A549 (cell line): ENCODE measurements around the gene CPNE4. TPM values are rescaled to one million over a fixed set of nuclear protein-coding genes. Genes with fewer than 3 reads are reported as not detected.

ENCODE experiments used
- ATAC-seq, 2 experiments: fragments of 200-7000 bp in 1 of 2; fragments of >200 bp in 1 of 2; cut with Nextera tagmentation in 1 of 2; cut with Tn5 transposase in 1 of 2; 3 replicates each; pipeline versions ENCODE4 v1.8.0 to v1.9.1; 2018 to 2020; ENCODE audit warnings: mild to moderate bottlenecking in 1 of 2, moderate library complexity in 1 of 2
- CTCF ChIA-PET: fragments of 300-600 bp; sonication (Branson Sonifier 250); formaldehyde crosslinking; extraction: SDS; loops from one replicate; lab custom pipeline; 2021; ENCODE audit warnings: antibody characterized with exemption, inconsistent platforms; lab: Yijun Ruan, JAX
- POLR2A ChIA-PET: fragments of 350-600 bp; formaldehyde crosslinking; extraction: SDS; loops from one replicate; lab custom pipeline; 2021; ENCODE audit warnings: antibody characterized with exemption, inconsistent platforms; lab: Yijun Ruan, JAX
- DNase-seq, 2 experiments: peaks; one replicate each; pipeline versions ENCODE4 v3.0.0 to v3.0.0-alpha.2; 2011 to 2016; ENCODE audit warnings: low read depth in 1 of 2, low spot score in 1 of 2
- FAIRE-seq: peaks from 2 replicates; lab custom pipeline; 2011; peaks lifted over from hg19 to GRCh38; lab: Jason Lieb, UNC
- H3K27ac ChIP-seq, 2 experiments: fragments of >200 bp; sonication (Bioruptor Twin); formaldehyde crosslinking; 3 replicates each; pipeline ENCODE4 v1.5.1; 2016 to 2017
- H3K4me1 ChIP-seq: fragments of >200 bp; sonication (Bioruptor Twin); formaldehyde crosslinking; 3 replicates; pipeline ENCODE4 v1.6.1; 2016
- H3K4me2 ChIP-seq: fragments of >200 bp; sonication (Bioruptor Twin); formaldehyde crosslinking; 3 replicates; pipeline ENCODE4 v1.6.1; 2016
- H3K4me3 ChIP-seq: fragments of >200 bp; sonication (Bioruptor Twin); formaldehyde crosslinking; 3 replicates; pipeline ENCODE4 v1.5.1; 2016
- H3K9me3 ChIP-seq: fragments of >200 bp; sonication (Bioruptor Twin); formaldehyde crosslinking; 3 replicates; pipeline ENCODE4 v1.6.1; 2016
- CBX8 ChIP-seq: fragments of 200-600 bp; sonication (generic); IDR thresholded peaks from 2 replicates; pipeline ENCODE4 v1.6.1; 2016
- CEBPB ChIP-seq, 2 experiments: fragments of >200 bp in 1 of 2; sonication (Bioruptor Twin) in 1 of 2; formaldehyde crosslinking in 1 of 2; IDR thresholded peaks; 2 replicates each; pipeline ENCODE4 v1.6.1; 2012 to 2016
- CTCF ChIP-seq: fragments of >200 bp; sonication (Bioruptor Twin); formaldehyde crosslinking; IDR thresholded peaks from 3 replicates; pipeline ENCODE4 v1.5.1; 2016
- ELK1 ChIP-seq: fragments of 150-350 bp; IDR thresholded peaks from 2 replicates; pipeline ENCODE4 v1.6.1; 2014; ENCODE audit warnings: low read depth, mild to moderate bottlenecking, low read length
- EP300 ChIP-seq, 2 experiments: fragments of >200 bp; sonication (Bioruptor Twin); formaldehyde crosslinking; IDR thresholded peaks; 2 replicates in 1 of 2; 3 replicates in 1 of 2; pipeline ENCODE4 v1.6.1; 2016 to 2017
- ESRRA ChIP-seq: fragments of 150-350 bp; IDR thresholded peaks from 2 replicates; pipeline ENCODE4 v1.6.1; 2014; ENCODE audit warnings: mild to moderate bottlenecking, low read length, borderline replicate concordance
- FOSB ChIP-seq: fragments of 250-450 bp; sonication (Bioruptor Pico); IDR thresholded peaks from 2 replicates; pipeline ENCODE4 v1.5.0; 2020; ENCODE audit warnings: mild to moderate bottlenecking, moderate library complexity
- FOXS1 ChIP-seq: fragments of 250-450 bp; sonication (Bioruptor Pico); IDR thresholded peaks from 2 replicates; pipeline ENCODE4 v1.5.0; 2020; ENCODE audit warnings: mild to moderate bottlenecking, moderate library complexity
- GATA3 ChIP-seq: IDR thresholded peaks from 2 replicates; pipeline ENCODE4 v1.6.1; 2012; ENCODE audit warnings: borderline replicate concordance
- HDAC2 ChIP-seq: fragments of 200-600 bp; sonication (generic); IDR thresholded peaks from 2 replicates; pipeline ENCODE4 v1.6.1; 2016
- HES2 ChIP-seq: fragments of >200 bp; sonication (Bioruptor Twin); formaldehyde crosslinking; IDR thresholded peaks from 2 replicates; pipeline ENCODE4 v1.6.1; 2016
- HOXB13 ChIP-seq: fragments of 250-450 bp; sonication (Bioruptor Pico); IDR thresholded peaks from 2 replicates; pipeline ENCODE4 v1.5.0; 2020; ENCODE audit warnings: low read depth, mild to moderate bottlenecking, moderate library complexity
- JUN ChIP-seq, 2 experiments: fragments of >200 bp; sonication (Bioruptor Twin); formaldehyde crosslinking; IDR thresholded peaks; 2 replicates in 1 of 2; 3 replicates in 1 of 2; pipeline ENCODE4 v1.6.1; 2016 to 2017
- KDM1A ChIP-seq: fragments of 200-600 bp; sonication (generic); IDR thresholded peaks from 2 replicates; pipeline ENCODE4 v1.6.1; 2016; ENCODE audit warnings: low read depth, mild to moderate bottlenecking
- KDM5A ChIP-seq: fragments of 200-600 bp; sonication (generic); IDR thresholded peaks from 2 replicates; pipeline ENCODE4 v1.6.1; 2016; ENCODE audit warnings: antibody characterized with exemption, mild to moderate bottlenecking
- MAFK ChIP-seq: fragments of 450-650 bp; IDR thresholded peaks from 2 replicates; pipeline ENCODE4 v1.6.1; 2014; ENCODE audit not compliant: partially characterized antibody
- MAZ ChIP-seq: fragments of 150-350 bp; IDR thresholded peaks from 2 replicates; pipeline ENCODE4 v1.6.1; 2014; ENCODE audit warnings: antibody characterized with exemption, low read depth, low read length, borderline replicate concordance
- MYC ChIP-seq: IDR thresholded peaks from 2 replicates; pipeline ENCODE4 v1.6.1; 2012; ENCODE audit warnings: mild to moderate bottlenecking, inconsistent platforms, low read length, improper control_type of control experiment, borderline replicate concordance
- NFE2L2 ChIP-seq: fragments of 150-350 bp; conservative IDR thresholded peaks from 2 replicates; pipeline ENCODE4 v1.6.1; 2014; ENCODE audit warnings: low read length
- POLR2A ChIP-seq: IDR thresholded peaks from 2 replicates; pipeline ENCODE4 v1.6.1; 2012; ENCODE audit warnings: mild to moderate bottlenecking, low read length
- RARB ChIP-seq: fragments of 250-450 bp; sonication (Bioruptor Pico); IDR thresholded peaks from 2 replicates; pipeline ENCODE4 v1.8.0; 2021; ENCODE audit warnings: mild to moderate bottlenecking, moderate library complexity
- RCOR1 ChIP-seq: fragments of 150-350 bp; IDR thresholded peaks from 2 replicates; pipeline ENCODE4 v1.6.1; 2014; ENCODE audit warnings: antibody characterized with exemption, low read length, low read depth
- RFX5 ChIP-seq: fragments of 450-650 bp; IDR thresholded peaks from 2 replicates; pipeline ENCODE4 v1.7.1; 2014; ENCODE audit warnings: antibody characterized with exemption, mild to moderate bottlenecking, moderate library complexity
- RNF2 ChIP-seq: fragments of 200-600 bp; sonication (generic); IDR thresholded peaks from 2 replicates; pipeline ENCODE4 v1.6.1; 2016; ENCODE audit warnings: low read depth, mild to moderate bottlenecking, antibody characterized with exemption, moderate library complexity, borderline replicate concordance
- SREBF2 ChIP-seq: fragments of 450-650 bp; IDR thresholded peaks from 2 replicates; pipeline ENCODE4 v1.6.1; 2014; ENCODE audit warnings: mild to moderate bottlenecking, moderate library complexity
- ZSCAN20 ChIP-seq: fragments of 250-450 bp; sonication (Bioruptor Pico); IDR thresholded peaks from 2 replicates; pipeline ENCODE4 v1.8.0; 2022; ENCODE audit warnings: mild to moderate bottlenecking, moderate library complexity
- WGBS: methylation state at CpG from one replicate; pipeline ENCODE4 v1.1.6; 2017; ENCODE audit errors: missing lambda C conversion rate; 5-methylcytosine and 5-hydroxymethylcytosine counted together
- polyA plus RNA-seq, 4 experiments: library from polyadenylated mRNA; depleted of rRNA in 3 of 4; stranded (reverse); fragments of >200 nt; fragmentation: RNase III in 1 of 4; extraction: RNeasy Plus Mini Kit Qiagen cat#74134 plus additional on column Dnase treatment in 1 of 4; gene quantifications; 2 replicates in 3 of 4; 3 replicates in 1 of 4; pipeline ENCODE4 v1.2.3, GENCODE V29; 2011 to 2017

The CPNE4 gene
- polyA plus RNA-seq, 2 of the 4 experiments (the other 2 are of a cell fraction) = 3.6 to 8.7 TPM

- ChIA-PET CTCF (no interaction called here), POLR2A (no interaction called here)
- H3K4me2 ChIP-seq = peak overlapping the region; percentile 58
- peaks cover 16% of the 10 kb centered on the region for H3K4me1 ChIP-seq
- no peak overlapping the region for H3K4me3 ChIP-seq
- no peaks in the 10 kb centered on the region for H3K9me3 ChIP-seq
- no peak for TF ChIP-seq HDAC2
- no peak for TF ChIP-seq MYC
- no peak for TF ChIP-seq SREBF2
- TF ChIP-seq RARB (CRISPR knock-in tag) = no peak
- no peak for TF ChIP-seq HOXB13
- TF ChIP-seq POLR2A = no peak
- no peak for TF ChIP-seq MAZ
- no peak for TF ChIP-seq FOXS1 (CRISPR knock-in tag)
- TF ChIP-seq JUN (IDR thresholded peaks at IDR 0.05) = no peak
- TF ChIP-seq EP300 (IDR thresholded peaks at IDR 0.05) = no peak
- TF ChIP-seq RCOR1 = no peak
- no peak for TF ChIP-seq ELK1
- TF ChIP-seq MAFK = no peak
- no peak for TF ChIP-seq FOSB (CRISPR knock-in tag)
- no peak for TF ChIP-seq RFX5
- TF ChIP-seq CTCF = no peak
- WGBS = 100% methylated on average over 1 of the region's 1 CpG
- FAIRE-seq = no peak
- ATAC-seq = no peak
- no peak for DNase-seq
- peak overlapping the region; percentile 39 to 48; a peak in 2 of 6 replicates for H3K27ac ChIP-seq
These were observed 305.2 kb downstream of the CPNE4 start for GRCh38 chr3:131729643-131730017.

GRCh38 chr3:131728898-131729642 is 305.7 kb downstream of the CPNE4 start:
- TF ChIP-seq RARB (CRISPR knock-in tag) (no peak), ESRRA (no peak), SREBF2 (no peak), EP300 (IDR thresholded peaks at IDR 0.05) (no peak), RNF2 (no peak), CBX8 (no peak), CEBPB (IDR thresholded peaks at IDR 0.05) (no peak), ZSCAN20 (CRISPR knock-in tag) (no peak)
- no peak overlapping the region for H3K4me3 ChIP-seq
- H3K4me2 ChIP-seq = peak overlapping the region; percentile 58
- DNase-seq (peak in 1 of 2 experiments; percentile 11), FAIRE-seq (no peak), ATAC-seq (peak; percentile 43 to 55; a peak in 5 of 6 replicates)
- CTCF ChIA-PET = no interaction called here
- no peaks in the 10 kb centered on the region for H3K9me3 ChIP-seq
- 9% methylated on average over 3 of the region's 3 CpGs for WGBS
- peaks cover 16% of the 10 kb centered on the region for H3K4me1 ChIP-seq
- peak overlapping the region; percentile 39 to 48; a peak in 2 of 6 replicates for H3K27ac ChIP-seq
- POLR2A ChIA-PET = no interaction called here

GRCh38 chr3:131725414-131725813 is 309.4 kb downstream of the CPNE4 start:
- no peak for TF ChIP-seq KDM5A
- TF ChIP-seq KDM1A = no peak
- no peak for TF ChIP-seq GATA3
- no peak for TF ChIP-seq RARB (CRISPR knock-in tag)
- TF ChIP-seq ELK1 = no peak
- TF ChIP-seq HES2 = no peak
- TF ChIP-seq MAFK = peak; percentile 48
- TF ChIP-seq NFE2L2 = no peak
- Histone ChIP-seq H3K9me3 (no peaks in the 10 kb centered on the region), H3K4me3 (no peak overlapping the region)

More at GRCh38 chr3:131725414-131725813, 309.4 kb downstream of the CPNE4 start:
- no peak for ATAC-seq
- ChIA-PET CTCF (interaction anchor here (1.1 kb wide), 1 partner anchor 12 kb away, joined by 3 read pairs; no protein-coding TSS in a partner anchor), POLR2A (no interaction called here)
- FAIRE-seq = no peak
- no peak overlapping the region for H3K4me2 ChIP-seq
- no peak for DNase-seq
- peaks cover 16% of the 10 kb centered on the region for H3K4me1 ChIP-seq
- H3K27ac ChIP-seq = no peak overlapping the region
